Activated CD8-positive, alpha-beta memory T cell treated with anti-CD3 and anti-CD28 coated beads, Interleukin-2, amount 50 U/mL, for 4 hours (primary cell): Measurements from ENCODE around the gene PPP1R26.

Experiments used
- DNase-seq: peaks from one replicate; pipeline ENCODE4 v3.0.0-alpha.2; 2020

Gene PPP1R26

DNA sequence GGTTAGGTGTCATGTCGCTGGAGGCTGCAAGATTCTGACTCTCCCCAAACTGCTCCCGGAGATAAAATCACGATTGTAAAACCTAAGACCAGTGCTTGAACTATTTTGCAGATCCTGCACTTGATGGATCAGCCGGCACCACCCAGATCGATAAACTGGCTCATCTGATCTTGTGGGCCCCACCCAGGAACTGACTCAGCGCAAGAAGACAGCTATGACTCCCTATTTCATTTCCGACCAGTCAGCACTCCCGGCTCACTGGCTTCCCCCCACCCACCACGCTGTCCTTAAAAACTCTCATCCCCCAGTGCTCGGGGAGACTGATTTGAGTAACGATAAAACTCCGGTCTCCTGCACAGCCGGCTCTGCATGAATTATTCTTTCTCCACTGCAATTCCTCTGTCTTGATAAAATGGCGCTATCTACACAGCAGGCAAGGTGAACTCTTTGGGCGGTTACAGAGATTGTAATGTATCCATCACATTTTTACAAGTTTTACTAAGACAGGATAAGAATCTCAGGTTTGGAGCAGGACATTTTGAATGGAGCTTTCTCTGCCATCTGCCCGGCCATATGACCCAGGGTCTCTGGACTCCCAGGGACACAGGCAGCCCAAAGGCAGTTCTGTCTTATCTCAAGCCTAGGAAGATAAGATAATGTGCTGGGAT lies 10.6 kb upstream of the PPP1R26 start:
- DNase-seq, result no peak

- no peak for DNase-seq
Measured at GRCh38 chr9:135471791-135472640, 7.6 kb upstream of the PPP1R26 start.

DNA sequence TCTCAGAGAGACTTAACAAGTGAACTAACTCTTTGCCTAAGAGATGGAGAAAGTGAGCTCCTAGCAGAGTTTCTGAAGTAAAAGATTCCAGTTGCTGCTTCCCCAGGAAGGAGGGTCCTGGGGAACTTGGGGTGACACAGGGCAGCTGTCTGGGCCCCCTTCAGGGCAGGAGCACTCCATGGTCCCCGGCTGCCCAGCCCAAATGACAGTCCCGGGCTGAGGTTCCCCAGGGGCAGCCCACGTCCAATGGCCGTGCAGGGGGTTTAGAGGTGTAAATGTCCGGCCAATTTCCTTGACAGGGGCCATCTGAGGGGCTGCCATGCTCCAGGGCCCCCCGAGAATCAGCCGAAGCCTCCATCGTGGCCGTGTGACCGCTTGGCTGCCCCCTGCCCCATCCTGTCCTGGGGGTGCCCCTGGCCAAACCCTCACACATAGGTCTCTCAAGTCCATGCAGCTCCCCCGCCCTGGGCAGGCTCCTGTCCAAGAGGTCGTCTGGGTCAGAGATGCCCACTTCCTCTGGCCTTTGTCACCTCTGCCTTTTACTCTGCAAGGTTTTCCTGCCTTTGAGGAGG lies 5.5 kb upstream of the PPP1R26 start:
- no peak for DNase-seq

DNA sequence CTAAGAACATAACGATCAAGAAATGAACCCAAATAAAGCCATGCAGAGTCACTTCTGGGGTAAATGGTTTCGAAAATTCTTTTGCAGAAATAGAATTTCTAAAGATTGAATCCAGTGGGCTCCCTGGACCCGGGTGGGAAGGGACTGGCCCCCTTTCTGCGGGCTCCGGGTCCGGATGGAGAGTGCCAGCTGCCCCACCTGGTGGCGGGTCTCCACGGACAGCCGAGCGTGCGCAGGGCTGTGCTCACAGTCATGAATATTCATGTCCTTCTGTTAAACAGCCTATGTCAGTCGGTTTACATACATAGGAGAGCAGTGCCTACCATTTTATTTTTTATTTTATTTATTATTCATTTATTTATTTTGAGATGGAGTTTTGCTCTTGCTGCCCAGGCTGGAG lies 4.7 kb upstream of the PPP1R26 start:
- no peak for DNase-seq

- DNase-seq, result no peak
Measured at GRCh38 chr9:135476561-135477355, 2.8 kb upstream of the PPP1R26 start.

DNA sequence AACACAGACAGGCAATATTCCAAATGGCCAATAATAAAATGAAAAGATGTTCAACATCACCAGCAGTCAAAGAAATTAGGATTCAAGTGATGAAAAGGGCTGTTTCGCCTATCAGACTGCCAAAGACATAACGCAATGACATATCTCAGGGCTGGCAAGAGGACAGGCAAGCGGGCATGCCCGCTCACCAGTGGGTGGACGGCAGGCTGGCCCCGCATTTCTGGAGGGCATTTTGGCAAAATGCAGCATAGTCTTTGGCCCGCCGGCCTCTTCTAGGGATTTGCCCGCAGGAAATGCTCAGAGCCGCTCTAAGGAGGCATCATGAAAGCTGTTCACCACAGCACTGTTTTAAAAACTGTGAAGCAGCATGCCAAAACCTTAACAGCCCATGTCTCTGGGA lies 1.4 kb upstream of the PPP1R26 start:
- no peak for DNase-seq

GRCh38 chr9:135478829-135479468 lies 633 bp upstream of the PPP1R26 start:
- DNase-seq, result no peak

DNA sequence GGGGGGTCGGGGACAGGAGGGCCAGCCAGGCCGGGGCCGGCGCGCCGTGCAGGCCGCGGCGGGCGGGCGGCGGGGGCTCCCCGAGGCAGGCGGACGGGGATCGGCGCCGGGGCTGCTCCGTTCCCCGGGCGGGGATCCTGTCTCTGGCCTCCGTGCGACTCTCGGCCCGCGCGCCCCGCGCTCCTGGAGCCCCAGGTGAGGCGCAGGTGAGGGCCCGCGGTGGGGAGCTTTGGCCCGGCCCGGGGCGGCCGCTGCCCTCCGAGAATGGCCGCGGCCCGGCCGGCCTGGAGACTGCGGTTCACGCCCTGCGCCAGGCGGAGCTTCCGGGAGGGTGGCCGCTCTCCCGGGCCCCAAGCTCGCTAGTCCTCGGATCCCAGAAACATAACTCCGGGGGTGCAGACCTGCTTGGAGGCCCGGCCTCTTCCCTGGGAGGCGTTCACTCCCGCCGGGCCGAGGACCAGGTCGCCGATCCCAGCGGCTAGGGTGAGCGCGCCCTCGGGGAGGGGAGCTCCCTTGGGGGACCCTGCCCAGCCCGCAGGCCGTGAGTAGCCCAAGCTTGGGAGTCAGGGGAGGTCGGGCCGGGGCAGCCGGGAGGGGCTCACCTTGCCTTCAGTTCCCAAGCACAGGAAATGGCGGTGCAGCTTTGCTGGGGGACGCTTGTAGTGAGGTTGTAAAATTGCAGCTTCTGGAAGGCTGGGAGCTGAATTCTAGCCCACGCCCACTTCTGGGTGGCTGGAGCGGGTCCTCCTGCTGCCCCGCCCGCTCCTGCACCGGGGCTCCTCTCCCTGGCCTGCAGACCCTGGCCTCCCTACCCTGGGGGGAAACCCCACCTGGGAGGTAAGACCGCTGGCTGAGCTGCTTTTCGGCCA lies 723 bp downstream of the PPP1R26 start:
- DNase-seq, result no peak

DNA sequence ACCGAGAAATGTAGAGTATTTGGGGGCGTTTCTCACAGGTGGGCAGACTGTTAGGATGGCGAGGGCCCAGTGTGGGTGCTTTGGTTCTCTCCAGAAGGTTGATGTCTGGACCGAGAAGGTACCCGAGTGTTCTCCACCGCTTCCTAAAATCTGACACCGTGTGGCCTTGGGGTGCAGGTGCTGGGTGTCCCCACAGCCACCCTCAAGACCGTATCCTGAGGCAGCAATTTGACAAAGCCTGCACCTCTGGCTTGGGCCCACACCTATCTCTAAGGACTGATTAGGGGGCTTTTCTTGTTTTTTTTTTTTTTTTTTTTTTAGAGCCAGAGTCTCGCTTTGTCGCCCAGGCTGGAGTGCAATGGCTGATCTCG lies 1.3 kb downstream of the PPP1R26 start:
- no peak for DNase-seq

DNA sequence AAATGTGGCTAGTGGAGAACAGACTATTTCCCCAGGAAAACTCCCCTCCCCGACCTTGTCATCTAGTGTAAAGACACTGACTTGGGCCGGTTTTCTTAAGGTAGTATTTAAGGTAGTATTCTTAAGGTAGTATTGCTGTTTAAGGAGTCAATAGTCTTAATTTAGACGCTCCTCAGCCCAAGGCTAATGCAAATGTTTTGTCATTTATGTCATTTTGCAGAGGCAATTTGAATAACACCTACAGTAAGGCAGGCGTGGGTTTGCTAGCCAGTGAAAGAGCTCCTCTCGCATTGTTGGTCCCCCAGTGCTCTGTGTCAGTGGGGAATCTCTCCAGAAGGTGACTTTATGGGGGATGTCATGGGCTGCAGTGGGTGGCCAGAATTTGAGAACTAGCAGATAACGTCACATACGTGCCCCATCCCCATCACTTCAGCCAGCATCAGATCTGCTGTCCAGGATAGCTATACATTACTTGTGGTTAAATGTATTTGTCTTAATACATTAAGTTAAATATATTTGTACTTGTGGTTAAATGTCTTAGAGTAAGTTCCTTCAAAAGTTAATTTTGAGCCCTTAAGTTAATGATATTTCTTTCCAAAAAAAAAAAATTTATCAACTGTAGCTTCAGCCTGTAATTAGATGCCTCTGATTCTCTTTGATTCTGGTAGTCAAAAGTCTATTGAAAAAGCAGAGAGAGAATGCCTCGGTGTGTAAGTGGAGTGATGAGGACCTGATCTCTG lies 2.6 kb downstream of the PPP1R26 start:
- no peak for DNase-seq

- DNase-seq, result no peak
Measured at GRCh38 chr9:135484460-135485277, 5.1 kb downstream of the PPP1R26 start.

GRCh38 chr9:135485385-135485784 lies 5.8 kb downstream of the PPP1R26 start:
- no peak for DNase-seq

DNA sequence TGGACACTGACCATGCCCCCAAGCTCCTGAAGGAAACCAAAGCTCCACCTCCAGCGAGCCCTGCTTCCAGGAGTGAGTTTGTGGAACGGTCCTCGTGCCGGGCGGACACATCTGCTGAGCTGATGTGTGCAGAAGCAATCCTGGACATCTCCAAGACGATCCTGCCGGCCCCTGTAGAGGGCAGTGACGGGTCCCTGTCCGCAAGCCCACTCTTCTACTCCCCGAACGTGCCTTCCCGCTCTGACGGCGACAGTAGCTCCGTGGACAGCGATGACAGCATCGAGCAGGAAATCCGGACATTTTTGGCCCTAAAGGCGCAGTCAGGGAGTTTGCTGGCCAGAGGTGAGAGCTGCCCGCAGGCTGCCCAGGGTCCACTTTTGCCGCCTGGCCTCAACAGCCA lies 6.2 kb downstream of the PPP1R26 start:
- no peak for DNase-seq

DNA sequence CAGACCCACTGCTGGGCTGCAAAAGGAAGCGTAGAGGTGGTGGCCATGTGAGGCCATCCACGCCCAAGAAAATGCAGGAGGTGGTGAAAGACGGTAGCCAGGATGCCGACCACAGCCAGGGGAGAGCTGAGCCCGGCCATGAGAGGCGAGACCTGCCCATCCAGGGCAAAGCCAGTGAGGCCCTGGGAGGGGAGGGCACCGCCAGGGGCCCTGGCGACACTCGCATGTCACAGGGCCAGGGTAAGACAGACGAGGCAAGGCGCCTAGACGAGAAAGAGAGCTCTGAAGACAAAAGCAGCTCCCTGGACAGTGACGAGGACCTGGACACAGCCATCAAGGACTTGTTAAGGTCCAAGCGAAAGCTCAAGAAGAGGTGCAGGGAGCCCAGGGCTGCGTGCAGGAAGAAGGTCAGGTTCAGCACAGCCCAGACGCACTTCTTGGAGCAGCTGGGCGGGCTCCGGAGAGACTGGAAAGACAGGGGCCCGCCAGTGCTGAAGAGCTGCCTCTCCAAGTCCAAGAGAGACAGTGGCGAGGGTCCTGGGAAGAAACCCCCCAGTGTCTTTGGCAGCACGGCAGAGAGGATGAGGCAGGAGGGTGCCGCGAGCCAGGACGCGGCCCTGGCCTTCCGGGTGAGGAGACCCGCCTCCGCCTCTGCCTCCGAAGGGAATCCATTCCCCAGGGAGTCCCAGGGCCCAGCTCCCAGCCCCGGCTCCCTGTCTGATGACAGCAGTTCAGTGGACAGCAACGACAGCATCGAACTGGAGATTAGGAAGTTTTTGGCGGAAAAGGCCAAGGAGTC lies 6.9 kb downstream of the PPP1R26 start:
- no peak for DNase-seq

GRCh38 chr9:135487281-135488012 lies 7.9 kb downstream of the PPP1R26 start:
- no peak for DNase-seq

- no peak for DNase-seq
Measured at GRCh38 chr9:135488013-135488330, 8.4 kb downstream of the PPP1R26 start.

DNA sequence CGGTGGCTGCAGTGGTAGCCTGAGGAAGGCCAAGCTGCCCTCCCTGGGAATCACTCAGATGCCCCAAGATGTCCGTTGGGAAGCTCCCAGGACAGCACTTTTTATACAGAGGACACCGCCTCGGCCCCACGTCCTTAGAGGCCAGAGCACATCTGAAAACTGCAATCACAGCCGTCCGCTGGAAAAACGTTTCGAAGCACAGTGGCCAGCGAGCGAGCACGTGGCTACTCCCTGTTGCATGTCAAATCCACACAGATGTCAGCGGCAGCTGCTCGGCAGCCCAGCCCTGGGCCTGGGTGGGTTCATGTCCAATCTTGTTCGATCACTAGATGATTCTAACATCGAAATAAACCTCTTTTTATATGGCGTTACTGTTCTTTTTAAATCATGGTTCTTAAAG lies 8.9 kb downstream of the PPP1R26 start:
- DNase-seq, result no peak

DNA sequence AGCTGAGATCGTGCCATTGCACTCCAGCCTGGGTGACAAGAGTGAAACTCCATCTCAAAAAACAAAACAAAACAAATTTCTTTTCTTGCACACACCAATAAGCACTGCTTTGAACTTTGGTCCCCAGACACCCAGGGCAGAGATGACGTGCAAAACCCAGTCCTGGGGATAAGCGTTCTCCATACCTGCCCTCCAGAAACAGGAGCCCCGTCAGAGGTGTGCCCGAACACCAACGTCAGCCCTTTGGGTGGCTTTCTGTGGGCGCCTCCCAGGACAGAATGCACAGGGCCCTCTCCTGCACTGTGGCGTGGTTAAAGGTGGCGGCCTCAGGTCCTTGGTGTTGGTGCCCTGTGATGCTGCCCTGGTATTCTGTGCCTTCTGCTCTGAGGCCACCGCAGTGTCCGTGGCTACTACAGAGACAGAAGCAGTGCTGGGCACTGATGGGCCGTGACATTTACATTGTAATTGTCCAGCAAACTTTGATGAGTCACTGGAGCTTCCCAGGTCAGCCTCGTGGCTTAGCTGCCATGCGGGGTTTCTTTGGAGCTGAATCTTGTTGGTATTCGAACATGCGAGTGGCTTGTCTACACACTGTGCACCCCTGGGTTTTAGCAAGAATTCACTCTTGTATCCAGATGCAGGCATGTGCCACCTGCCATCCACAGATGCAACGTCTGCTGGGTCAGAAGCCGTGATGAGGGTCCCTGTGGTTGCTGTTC lies 9.8 kb downstream of the PPP1R26 start:
- no peak for DNase-seq
